Activated CD4-positive, CD25-positive, alpha-beta regulatory T cell (primary cell): ENCODE data around the gene CHAD.
A peak's percentile ranks its signal among the peaks of the same experiment; 100 is the strongest.

Experiments
- DNase-seq, 4 experiments: peaks; one replicate each; lab custom pipeline; 2025; lab: John Stamatoyannopoulos, UW

CHAD gene, protein sequence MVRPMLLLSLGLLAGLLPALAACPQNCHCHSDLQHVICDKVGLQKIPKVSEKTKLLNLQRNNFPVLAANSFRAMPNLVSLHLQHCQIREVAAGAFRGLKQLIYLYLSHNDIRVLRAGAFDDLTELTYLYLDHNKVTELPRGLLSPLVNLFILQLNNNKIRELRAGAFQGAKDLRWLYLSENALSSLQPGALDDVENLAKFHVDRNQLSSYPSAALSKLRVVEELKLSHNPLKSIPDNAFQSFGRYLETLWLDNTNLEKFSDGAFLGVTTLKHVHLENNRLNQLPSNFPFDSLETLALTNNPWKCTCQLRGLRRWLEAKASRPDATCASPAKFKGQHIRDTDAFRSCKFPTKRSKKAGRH

DNA sequence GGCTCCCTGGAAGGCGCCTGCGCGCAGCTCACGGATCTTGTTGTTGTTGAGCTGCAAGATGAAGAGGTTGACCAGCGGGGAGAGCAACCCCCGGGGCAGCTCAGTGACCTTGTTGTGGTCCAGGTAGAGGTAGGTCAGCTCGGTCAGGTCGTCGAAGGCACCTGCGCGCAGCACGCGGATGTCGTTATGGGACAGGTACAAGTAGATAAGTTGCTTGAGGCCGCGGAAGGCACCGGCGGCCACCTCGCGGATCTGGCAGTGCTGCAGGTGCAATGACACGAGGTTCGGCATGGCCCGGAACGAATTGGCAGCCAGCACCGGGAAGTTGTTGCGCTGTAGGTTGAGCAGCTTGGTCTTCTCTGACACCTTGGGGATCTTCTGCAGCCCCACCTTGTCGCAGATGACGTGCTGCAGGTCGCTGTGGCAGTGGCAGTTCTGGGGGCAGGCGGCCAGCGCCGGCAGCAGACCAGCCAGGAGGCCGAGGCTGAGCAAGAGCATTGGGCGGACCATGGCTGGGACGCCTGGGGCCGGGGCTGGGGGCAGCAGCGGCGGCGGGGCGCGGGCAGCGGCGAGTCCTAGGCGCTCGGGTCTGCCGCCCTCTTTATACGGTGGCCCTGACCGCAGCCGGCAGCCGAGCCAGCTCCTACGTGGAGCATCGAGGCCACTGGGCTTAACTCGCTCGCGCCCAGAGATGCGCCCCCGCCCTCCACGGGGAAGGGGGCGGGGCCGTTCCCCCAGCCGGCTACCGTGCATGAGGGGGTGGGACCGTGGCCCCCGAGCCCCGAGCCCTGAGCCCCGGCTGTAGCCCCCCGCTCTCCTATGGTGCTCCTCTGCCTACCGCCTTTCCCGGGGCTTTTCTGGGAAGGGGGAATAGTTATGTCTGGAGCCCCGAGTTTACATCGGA is at the start of gene CHAD:
CHAD (minus strand) TSS at position 577 of the 904 bp plus-strand sequence; CDS start at position 510, 67 bp downstream.
- DNase-seq, result no peak

DNA sequence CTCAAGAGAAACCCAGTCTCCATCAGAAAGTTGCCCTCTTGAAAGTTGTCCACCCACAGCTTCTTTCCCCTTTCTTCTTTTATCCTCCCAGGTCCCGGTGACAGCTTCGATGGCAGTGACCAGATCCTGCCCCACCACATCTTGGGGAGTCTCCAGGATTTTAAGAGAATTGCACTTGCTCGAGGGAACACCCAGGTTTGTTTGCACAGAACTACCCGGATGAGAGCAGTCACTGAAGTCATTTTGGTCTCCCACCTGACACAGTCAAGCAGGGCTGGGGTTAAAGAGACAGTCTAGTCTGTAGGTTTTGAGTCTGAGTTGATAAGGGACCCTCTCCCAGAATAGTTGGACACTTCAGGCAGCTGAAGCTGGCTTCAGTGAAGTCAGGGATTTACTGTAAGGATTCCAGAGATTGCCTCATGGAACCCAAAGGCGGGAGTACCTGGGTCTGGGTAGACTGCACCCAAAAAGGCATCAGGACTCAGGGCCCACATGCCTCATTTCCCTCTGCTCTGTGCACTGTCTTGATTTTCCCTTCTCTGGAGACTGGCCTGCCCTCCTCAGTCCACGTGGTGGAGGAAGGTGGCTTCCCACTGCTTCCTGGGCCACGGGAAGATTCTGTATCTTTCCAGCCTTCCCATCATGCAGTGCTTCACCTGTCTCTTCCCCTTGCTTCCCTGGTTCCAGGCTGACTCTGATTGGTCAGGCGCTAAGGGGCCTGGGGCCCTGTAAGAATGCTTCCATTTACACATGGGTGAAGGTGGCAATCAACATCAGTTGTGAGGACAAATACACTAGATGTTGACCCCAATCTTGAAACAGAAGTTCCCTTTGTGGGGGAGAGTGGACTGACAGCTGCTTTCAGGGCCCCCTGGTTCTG is 49.1 kb upstream of the CHAD start:
- DNase-seq, result no peak

DNA sequence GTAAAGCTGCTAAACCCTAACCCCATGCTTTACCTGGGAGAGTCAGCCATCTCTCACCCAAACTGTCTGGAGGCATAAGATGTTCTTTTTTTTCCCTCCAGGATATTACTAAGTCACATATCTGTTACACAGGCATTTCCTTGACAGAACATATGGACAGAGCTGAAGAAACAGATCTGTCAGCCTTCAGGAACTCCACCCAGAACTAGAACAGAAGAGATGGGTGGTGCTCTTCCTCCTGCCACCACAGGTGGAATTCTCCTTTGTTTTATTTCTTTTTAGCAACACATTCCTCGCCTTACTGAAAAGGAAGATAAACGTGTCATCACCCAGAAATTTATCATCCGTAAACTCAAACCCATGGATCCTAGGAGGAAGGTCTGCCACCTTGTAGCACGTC is 48.3 kb upstream of the CHAD start:
- DNase-seq, result no peak

DNA sequence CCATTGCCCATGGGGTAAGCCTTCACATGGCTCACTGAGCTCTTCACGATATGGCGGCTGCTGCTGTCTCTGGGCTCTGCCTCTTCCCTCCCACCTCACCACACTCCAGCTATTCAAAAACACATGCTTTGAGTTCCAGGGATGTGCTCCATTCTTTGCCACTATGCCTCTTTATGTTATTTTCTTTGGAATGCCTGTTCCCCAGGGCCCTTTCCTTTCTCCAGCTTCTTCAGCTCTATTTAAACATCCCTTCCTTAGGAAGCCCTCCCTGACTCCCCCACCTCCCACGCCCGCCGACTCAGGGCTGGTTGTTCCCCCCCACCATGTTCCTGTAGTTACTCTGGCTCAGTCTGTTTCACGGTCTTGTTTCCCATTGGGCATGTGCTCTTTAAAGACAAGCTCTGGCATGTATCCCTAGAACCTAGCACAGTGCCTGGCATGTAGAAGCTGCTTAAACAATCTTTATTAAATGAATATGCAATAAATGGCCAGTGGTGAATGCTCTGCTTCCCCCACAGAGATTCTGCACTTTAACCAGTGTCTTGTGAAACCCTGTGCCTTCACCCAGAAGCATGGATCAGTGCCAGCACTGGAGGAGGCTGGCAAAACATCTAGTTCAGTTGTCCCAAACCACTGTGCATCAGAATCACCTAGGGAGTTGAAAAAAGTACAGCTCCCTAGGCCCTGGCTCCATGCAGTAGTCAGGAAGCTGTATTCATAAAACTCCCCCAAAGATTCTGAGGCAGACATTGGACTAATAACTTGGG is 46.4 kb upstream of the CHAD start:
- DNase-seq, result no peak

DNA sequence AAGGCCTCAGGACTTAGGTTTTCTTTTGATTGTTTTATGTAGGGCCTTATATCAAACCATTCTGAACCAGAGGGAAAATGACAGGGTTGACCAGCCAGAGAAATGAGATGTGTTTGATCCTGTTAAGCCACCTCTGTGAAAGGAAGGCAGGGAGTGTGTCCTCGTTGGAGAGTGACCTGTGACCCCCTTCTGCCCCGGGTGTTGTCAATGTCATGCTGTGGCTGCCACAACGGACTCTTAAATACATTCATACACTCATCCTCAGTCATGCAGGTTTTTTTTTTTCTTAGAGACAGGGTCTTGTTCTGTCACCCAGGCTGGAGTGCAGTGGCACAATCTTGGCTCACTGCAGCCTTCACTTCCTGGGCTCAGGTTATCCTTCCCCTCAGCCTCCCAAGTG is 45.7 kb upstream of the CHAD start:
- DNase-seq, result no peak

DNA sequence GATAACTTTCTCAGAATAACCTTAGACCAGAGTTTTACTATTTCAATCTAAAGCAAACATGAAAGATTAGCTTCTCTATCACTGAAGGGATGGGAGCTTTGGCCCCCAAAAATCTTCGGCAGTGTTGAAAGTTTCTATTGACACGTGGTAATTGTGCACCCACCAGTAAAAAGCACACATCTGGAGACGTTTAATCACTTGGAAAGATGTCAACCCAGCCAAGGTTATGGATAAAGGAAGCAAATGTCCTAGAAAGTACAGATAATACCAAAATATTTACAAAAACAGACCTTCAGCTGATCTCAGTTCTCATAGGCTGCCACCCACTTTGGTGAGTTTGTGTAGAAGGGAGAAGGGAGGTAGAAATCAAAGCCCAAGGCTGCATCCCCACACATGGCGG is 44.8 kb upstream of the CHAD start:
- no peak for DNase-seq

DNA sequence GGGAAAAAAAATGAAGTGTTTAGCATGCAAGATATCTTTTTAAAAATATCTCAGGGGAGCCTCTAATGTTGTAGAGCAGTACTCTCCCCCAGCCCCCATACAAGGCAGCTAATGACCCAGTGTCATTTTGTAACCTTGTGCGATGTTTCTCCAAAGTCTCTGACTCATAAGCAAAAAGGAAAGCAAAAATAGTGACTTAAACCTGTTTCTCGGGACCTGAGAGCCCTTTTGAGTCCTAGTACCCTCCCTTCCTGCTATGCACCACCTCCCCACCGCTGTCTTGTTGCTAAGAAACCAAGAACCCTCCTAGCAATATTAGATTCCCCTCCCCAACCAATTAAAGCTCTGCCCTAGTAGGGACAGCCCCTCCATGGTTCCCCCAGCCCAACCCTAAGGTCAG is 42.4 kb upstream of the CHAD start:
- peak; percentile 11 to 26 (median 18) for DNase-seq

DNA sequence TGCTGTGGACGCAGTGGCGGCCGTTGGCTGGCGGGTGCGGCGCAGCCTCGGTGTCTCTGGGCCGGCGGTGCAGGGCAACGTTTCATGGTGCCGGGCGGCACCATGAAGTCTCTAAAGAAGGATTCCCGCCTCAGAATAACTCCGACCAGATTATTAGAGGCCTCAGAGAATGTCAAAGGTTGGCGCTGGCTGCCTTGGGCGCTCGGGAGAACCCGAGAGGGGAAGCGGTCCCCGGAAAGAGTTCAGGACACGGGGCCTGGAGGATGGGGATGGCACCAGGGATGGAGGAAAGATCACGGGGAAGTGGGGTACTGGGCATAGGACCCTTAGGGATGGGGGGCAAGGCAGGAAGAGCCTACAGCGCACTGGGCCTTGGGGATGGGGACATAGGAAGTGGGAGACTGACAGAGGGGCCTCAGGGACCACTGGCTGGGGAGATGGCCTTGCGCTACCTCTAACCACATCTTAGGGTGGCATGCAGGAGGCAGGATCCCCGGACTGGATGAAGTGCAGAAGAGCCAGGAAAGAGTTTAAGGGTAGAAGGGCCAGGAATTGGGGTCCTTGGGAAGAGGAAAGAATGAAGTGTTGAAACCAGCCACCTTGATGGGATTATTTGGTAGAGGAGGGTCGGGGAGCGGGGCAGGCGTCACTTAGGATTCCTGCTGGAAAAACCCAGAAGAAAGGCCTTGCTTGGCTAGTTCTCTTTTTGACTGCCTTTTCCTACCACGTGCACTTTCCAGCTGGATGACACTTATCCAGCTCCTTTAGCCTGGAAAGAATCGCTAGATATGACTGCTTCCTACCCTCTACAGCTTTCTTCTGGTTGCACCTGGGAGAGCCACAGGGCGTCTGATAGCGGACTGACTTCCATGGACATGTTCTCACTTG is 40.1 kb upstream of the CHAD start:
- DNase-seq, result no peak

DNA sequence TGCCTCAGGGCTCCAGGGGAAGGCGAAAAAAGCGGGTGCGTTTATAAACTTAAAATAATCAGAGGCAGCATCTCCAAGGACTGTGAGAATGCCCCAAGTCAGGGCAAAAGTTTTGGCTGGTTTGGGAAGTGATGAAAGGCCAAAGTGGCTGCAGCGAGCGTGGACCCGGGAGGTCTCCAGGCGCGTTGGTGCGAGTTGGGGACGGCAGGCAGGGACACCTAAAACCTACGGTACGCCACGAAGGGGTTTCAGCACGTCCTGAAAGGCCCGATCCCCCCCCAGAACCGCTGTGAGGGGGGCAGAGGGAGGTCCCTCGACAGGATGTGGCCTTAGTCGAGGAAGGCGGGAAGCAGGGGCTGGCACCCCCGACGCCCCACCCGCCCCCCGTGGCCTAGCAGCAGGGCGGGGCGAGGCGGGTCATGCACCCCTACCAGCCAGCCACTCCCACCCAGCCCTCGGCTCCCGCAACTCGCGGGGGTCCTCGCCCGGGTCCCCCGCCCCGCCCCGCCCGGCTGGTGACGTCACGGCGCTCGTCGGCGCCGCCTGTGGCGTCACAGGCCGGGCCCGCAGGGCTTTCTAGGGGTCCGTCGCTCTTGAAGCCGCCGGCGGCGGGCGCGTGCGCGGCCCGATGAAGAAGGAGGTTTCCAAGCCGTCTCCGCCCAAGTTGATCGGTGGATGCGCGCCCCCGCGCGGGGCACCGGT is 39.3 kb upstream of the CHAD start, which contains the start of gene MYCBPAP:
MYCBPAP (plus strand) TSS at position 569 of the 702 bp plus-strand sequence. CDS start 236 bp downstream, outside the sequence.
- peak; percentile 63 to 73 (median 65) for DNase-seq

DNA sequence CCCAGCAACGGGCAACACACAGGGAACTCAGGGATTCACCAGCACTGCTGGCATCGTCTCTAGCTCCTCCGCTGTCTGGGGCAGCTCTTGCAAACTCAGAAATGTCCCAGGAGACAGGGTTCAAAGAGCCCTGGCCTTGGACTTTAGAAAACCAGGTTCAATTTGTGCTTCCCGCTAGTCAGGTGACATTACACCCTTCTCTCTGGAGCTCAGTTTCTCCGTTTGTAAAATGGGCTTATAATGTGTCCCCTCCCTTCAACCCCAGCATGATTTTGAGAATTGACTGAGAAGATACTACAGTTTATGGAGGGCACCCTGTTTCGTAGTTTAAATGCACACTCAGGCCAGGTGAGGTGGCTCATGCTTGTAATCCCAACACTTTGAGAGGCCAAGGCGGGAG is 37.6 kb upstream of the CHAD start:
- DNase-seq, result no peak

DNA sequence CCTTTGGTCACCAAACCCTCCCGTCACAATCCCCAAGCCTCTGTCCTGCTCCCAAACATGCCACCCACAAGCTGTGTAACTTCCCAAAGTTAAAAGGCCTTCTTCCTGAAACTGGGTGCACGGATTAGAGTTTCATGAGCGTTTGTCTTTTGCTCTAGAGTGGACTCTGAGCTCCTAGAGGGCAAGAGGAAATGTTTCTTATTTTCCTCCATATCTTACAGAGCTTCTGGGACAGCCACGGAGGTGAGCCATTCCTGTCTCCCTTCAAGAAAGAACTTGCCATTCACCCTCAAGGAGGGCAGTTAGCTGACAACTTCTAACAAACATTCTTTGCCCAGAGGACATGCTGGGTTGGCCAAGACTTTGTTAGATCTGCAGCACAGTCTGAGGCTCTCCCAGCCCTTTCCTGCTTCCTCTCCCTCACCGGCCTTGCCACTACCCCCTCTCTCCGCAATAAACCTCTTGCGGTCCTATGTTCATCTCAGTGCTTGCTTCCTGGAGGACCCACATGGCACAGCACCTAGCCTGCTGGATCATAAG is 37.0 kb upstream of the CHAD start:
- no peak for DNase-seq

DNA sequence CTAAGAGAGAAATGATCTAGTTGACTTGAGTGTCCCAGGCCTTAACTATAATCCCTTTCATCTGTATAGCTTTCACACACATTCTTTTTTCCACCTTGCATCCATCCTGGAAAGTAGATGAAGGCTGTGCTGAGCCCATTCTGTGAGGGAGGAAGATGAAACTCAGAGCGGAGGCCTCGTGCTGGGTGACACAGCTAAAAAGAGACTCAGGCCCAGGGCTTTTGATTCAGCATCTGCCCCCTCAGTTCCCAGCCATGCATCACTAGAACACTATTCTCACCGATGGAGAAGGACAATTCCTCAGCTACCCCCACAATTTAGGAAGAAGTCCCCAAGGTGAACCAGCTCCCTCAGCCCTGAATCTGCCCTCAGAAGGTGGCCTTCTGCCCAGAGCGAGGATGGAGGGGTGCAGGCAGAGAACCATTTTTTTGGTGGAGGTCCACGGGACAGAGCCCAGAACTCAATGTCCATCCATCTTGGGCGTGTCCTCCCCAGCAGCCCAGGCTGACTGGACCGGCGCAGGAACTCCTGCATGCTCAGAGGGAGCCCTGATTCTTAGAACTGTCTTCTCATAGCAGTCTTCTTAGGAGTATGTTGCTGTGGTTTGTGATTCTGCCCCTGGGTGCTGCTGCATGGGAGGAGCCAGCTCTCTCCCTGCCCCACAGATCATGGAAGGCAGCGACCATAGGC is 33.8 kb upstream of the CHAD start:
- no peak for DNase-seq

DNA sequence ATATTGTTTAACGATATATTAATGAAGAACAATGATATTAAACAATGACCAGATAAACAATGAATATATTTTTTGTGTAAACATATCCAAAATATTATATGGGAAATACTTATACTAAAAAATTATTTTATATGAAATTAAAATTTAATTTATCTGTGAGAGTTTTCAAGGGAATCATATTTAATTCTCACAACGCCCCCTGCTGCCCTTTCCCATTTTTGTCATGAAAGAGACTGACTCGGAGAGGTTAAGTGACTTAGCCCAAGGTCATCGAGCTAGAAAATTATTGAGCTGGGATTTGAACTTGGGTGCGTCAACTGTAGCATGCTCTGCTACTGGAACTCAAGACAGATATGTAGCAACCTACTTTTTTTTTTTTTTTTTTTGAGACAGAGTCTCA is 32.4 kb upstream of the CHAD start:
- DNase-seq, result peak in 1 of 4 experiments; percentile 10

DNA sequence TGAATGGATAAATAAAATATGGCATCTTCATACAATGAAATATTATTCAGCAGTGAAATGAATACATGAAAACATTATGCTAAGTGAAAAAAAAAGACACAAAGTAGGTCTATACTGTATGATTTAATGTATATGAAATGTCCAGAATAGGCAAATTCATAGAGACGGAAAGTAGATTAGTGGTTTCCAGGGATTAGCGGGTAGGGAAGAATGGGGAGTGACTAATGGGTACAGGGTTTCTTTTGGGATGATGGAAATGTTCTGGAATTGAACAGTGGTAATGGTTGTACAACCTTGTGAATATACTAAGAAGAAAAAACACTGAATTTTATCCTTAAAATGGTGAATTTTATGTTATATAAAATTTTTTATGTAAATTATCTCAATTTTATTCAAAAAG is 31.0 kb upstream of the CHAD start:
- no peak for DNase-seq

DNA sequence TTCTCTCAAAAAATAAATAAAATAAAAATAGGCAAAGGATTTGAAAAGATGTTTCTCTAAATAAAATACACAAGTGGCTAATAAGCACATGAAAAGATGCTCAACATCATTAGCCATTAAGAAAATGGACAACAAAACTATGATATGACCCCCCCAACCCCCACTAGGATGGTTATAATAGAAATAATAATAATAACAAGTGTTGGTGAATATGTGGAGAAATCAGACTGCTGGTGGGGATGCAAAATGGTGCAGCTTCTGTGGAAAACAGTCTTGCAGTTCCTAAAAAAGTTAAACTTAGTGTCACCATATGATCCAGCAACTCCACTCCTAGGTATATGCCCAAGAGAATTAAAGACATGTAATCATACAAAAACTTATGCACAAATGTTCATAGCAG is 30.6 kb upstream of the CHAD start:
- DNase-seq, result no peak

DNA sequence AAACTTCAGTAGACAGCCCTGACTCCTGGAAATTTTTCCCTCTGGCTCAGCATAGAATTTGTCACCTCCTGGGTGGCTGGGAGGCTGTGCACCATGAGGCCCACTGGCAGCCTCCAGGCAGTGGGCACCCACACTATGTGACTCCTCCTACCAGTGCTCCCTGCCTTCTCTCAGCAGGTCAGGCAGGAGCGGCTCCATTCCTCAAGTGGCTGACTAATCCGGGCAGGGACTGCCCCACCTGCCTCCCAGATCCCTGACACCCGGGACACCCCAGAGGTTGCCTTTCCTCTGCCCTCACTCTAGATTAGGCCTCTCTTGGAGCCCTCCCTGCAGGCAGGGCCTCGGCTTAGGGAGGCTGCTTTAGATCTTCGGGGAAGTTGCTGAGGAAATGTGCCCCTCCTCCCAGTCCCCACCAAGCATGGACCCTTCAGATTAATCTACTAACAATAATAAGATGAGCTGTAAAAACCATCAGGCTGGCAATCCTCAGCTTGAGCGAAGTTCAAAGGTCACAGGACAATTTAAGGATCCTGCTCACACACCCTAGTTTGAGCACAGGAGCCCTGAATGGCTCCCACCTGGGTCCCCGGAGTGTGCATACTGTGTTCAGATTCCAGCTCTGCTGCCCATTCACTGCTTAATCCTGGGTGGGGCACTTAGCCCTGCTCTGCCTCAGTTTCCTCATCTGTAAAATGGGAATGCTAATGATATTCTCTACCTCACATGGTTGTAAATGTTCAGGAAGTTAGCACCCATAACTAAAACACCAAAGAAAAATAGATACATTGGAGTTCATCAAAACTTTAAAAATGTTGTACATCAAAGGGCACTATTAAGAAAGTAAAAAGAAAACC is 29.6 kb upstream of the CHAD start:
- no peak for DNase-seq

DNA sequence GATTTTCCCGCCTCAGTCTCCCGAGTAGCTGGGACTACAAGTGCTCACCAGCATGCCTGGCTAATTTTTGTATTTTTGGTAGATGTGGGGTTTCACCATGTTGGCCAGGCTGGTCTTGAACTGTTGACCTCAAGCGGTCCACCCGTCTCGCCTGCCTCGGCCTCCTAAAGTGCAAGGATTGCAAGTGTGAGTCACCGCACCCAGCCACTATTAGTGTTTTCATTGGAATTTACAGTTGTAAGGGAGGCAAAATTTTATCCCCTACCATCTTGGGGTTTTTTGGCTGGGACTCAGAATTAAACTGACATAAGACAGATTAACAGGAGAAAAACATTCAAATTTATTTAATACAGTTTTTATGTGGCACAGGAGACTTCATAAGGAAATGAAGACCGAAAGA is 27.2 kb upstream of the CHAD start:
- no peak for DNase-seq
